Measurements from ENCODE around the gene FAM3A. TPM values are rescaled to one million over a fixed set of nuclear protein-coding genes. Genes with fewer than 3 reads are reported as not detected.

The FAM3A gene
- polyA plus RNA-seq, 1 donor from 2014 or later: 19.5 TPM

GRCh38 chrX:154470914-154471568 is 45.0 kb downstream of the FAM3A start:
- Histone ChIP-seq H3K36me3 (ENCODE audit: insufficient read depth, low read length) (no peaks in the 10 kb centered on the region), H3K4me3 (ENCODE audit: low read length) (no peak overlapping the region), H2AFZ (ENCODE audit: low read depth, low read length) (no peak overlapping the region), H3K9ac (ENCODE audit: low read length) (no peak overlapping the region), H4K20me1 (ENCODE audit: insufficient read depth) (no peaks in the 10 kb centered on the region), H3K4me2 (ENCODE audit: low read length) (no peak overlapping the region), H3K27ac (ENCODE audit: low read length) (no peak overlapping the region), H3K9me3 (ENCODE audit: low read length) (no peaks in the 10 kb centered on the region), H3K79me2 (replicated peaks; ENCODE audit: insufficient read depth, low read length) (no peaks in the 10 kb centered on the region), H3F3A (ENCODE audit: insufficient read depth, low read length, poor library complexity, severe bottlenecking) (no peaks in the 10 kb centered on the region), H3K9me2 (ENCODE audit: insufficient read depth, low read length) (no peaks in the 10 kb centered on the region), H3K27me3 (ENCODE audit: insufficient read depth, low read depth, low read length) (no peaks in the 10 kb centered on the region)
- TF ChIP-seq EZH2 (IDR thresholded peaks at IDR 0.05; ENCODE audit: borderline replicate concordance, insufficient read depth, low read length, poor library complexity, severe bottlenecking) (no peak), TAF1 (IDR thresholded peaks at IDR 0.05; ENCODE audit: low read depth) (no peak)

DNA sequence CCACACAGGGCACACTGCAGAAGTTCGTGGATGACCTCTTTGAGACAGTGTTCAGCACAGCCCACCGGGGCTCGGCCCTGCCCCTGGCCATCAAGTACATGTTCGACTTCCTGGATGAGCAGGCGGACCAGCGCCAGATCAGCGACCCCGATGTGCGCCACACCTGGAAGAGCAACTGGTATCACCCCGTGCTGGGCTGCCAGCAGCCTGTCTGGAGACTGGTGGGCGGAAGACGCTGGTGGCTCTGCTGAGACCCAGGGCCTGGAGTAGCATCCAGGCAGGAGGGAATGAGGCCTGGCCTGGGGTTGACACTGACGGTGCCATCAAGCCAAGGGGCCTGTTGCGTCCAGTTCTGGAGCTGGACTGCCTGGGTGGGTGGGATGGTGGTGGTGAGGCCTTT is 45.6 kb downstream of the FAM3A start:
- H3K9ac ChIP-seq (ENCODE audit: low read length): no peak overlapping the region
- H3K4me2 ChIP-seq (ENCODE audit: low read length): no peak overlapping the region
- no peaks in the 10 kb centered on the region for H3K36me3 ChIP-seq (ENCODE audit: insufficient read depth, low read length)
- H3F3A ChIP-seq (ENCODE audit: insufficient read depth, low read length, poor library complexity, severe bottlenecking): no peaks in the 10 kb centered on the region
- H3K9me2 ChIP-seq (ENCODE audit: insufficient read depth, low read length): no peaks in the 10 kb centered on the region
- H3K9me3 ChIP-seq (ENCODE audit: low read length): no peaks in the 10 kb centered on the region
- no peaks in the 10 kb centered on the region for H3K27me3 ChIP-seq (ENCODE audit: insufficient read depth, low read depth, low read length)
- H3K79me2 ChIP-seq (replicated peaks; ENCODE audit: insufficient read depth, low read length): no peaks in the 10 kb centered on the region
- no peak overlapping the region for H3K27ac ChIP-seq (ENCODE audit: low read length)
- H2AFZ ChIP-seq (ENCODE audit: low read depth, low read length): no peak overlapping the region
- no peaks in the 10 kb centered on the region for H4K20me1 ChIP-seq (ENCODE audit: insufficient read depth)
- TF ChIP-seq, protein P1, sequence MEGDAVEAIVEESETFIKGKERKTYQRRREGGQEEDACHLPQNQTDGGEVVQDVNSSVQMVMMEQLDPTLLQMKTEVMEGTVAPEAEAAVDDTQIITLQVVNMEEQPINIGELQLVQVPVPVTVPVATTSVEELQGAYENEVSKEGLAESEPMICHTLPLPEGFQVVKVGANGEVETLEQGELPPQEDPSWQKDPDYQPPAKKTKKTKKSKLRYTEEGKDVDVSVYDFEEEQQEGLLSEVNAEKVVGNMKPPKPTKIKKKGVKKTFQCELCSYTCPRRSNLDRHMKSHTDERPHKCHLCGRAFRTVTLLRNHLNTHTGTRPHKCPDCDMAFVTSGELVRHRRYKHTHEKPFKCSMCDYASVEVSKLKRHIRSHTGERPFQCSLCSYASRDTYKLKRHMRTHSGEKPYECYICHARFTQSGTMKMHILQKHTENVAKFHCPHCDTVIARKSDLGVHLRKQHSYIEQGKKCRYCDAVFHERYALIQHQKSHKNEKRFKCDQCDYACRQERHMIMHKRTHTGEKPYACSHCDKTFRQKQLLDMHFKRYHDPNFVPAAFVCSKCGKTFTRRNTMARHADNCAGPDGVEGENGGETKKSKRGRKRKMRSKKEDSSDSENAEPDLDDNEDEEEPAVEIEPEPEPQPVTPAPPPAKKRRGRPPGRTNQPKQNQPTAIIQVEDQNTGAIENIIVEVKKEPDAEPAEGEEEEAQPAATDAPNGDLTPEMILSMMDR (IDR thresholded peaks at IDR 0.05; ENCODE audit: poor library complexity, severe bottlenecking): no peak
- TF ChIP-seq POLR2AphosphoS5 (IDR thresholded peaks at IDR 0.05) (no peak), EZH2 (IDR thresholded peaks at IDR 0.05; ENCODE audit: borderline replicate concordance, insufficient read depth, low read length, poor library complexity, severe bottlenecking) (no peak), EP300 (conservative IDR thresholded peaks at IDR 0.05; ENCODE audit: poor library complexity, severe bottlenecking) (no peak), RAD21 (conservative IDR thresholded peaks at IDR 0.05) (no peak)
- no peak overlapping the region for H3K4me3 ChIP-seq (ENCODE audit: low read length)

DNA sequence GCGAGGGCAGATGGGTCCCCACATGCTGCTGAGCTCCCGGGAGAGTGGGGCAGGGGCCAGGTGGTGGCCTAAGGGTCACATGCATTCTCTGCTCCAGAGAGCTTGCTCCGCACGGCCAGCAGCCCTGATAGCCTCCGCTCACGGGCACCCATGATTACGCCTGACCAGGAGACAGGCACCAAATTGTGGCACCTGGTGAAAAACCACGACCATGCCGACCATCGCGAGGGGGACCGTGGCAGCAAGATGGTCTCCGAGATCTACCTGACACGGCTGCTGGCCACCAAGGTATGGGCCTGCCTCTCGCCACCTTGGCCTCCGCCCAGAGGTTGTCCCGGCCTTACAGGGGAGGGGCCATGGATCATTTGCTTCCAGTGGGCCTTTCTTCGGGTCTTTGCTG is 46.2 kb downstream of the FAM3A start:
- Histone ChIP-seq H3K9ac (ENCODE audit: low read length) (no peak overlapping the region), H3K79me2 (replicated peaks; ENCODE audit: insufficient read depth, low read length) (no peaks in the 10 kb centered on the region), H2AFZ (ENCODE audit: low read depth, low read length) (no peak overlapping the region), H3K9me3 (ENCODE audit: low read length) (no peaks in the 10 kb centered on the region), H3K27me3 (ENCODE audit: insufficient read depth, low read depth, low read length) (no peaks in the 10 kb centered on the region), H4K20me1 (ENCODE audit: insufficient read depth) (no peaks in the 10 kb centered on the region), H3K4me2 (ENCODE audit: low read length) (no peak overlapping the region), H3K4me3 (ENCODE audit: low read length) (no peak overlapping the region), H3K36me3 (ENCODE audit: insufficient read depth, low read length) (no peaks in the 10 kb centered on the region), H3F3A (ENCODE audit: insufficient read depth, low read length, poor library complexity, severe bottlenecking) (no peaks in the 10 kb centered on the region), H3K27ac (ENCODE audit: low read length) (no peak overlapping the region), H3K9me2 (ENCODE audit: insufficient read depth, low read length) (no peaks in the 10 kb centered on the region)
- TF ChIP-seq MXI1 (conservative IDR thresholded peaks at IDR 0.05; ENCODE audit: poor library complexity, severe bottlenecking): no peak
- no peak for TF ChIP-seq TAF1 (IDR thresholded peaks at IDR 0.05; ENCODE audit: low read depth)
- TF ChIP-seq EZH2 (IDR thresholded peaks at IDR 0.05; ENCODE audit: borderline replicate concordance, insufficient read depth, low read length, poor library complexity, severe bottlenecking): no peak
- no peak for TF ChIP-seq REST (IDR thresholded peaks at IDR 0.05; ENCODE audit: borderline replicate concordance)
- no peak for TF ChIP-seq SMC3 (conservative IDR thresholded peaks at IDR 0.05; ENCODE audit: poor library complexity)
- no peak for TF ChIP-seq EP300 (conservative IDR thresholded peaks at IDR 0.05; ENCODE audit: poor library complexity, severe bottlenecking)
- no peak for TF ChIP-seq RAD21 (conservative IDR thresholded peaks at IDR 0.05)

Measured in neural cell (in vitro differentiated cells).